ENCODE data around the gene TMEM178A.

TMEM178A gene

DNA sequence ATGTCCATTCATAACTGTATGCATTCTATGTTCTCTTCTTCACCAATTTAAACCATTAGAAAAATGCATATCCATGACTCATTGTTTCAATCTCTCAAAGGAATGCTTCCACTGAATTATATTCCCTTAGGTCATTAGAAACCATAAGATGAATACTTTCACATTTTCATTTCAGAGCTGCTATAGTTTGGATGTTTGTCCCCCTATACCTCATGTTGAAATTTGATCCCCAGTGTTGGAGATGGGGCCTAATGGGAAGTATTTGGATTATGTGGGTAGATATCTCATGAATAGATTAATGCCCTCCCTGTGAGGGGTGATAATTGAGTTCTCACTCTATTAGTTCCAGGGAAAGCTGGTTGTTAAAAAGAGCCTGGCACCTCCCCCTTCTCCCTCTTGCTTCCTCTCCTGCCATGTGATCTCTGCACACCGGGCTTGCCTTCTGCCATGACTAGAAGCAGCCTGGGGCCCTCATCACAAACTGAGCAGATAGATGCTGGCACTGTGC, 77.6 kb downstream of the TMEM178A start:
- no peak overlapping the region for H3K4me2 ChIP-seq
- H3K4me3 ChIP-seq = no peak overlapping the region
- no peaks in the 10 kb centered on the region for H3K4me1 ChIP-seq
- no peak for TF ChIP-seq Cebpa-rat (IDR thresholded peaks at IDR 0.05)
- no peaks in the 10 kb centered on the region for H3K9me3 ChIP-seq
- no peak overlapping the region for H3K27ac ChIP-seq
- peaks cover 90% of the 10 kb centered on the region for H3K36me3 ChIP-seq
- H4K20me1 ChIP-seq = no peaks in the 10 kb centered on the region; the same call in 1 of the 2 replicates
- H3K27me3 ChIP-seq = no peaks in the 10 kb centered on the region
- H3K9ac ChIP-seq = no peak overlapping the region

DNA sequence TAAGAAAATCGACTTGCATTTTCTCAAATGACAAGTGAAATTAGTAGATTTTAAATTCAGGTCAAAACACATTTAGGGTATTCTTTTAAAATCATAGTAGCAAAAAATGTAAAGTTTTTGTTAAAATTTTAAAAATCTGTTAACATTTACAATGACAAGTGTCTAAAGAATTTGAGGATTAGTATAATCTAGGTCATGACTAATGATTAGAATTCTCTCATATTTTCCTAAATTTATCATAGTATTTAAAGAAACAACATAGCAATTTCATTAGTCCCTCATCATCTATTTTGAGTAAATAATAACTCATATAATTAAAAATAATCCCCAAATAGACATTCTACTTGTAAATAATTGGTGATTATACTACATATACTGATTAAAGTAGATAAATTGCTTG, 89.7 kb downstream of the TMEM178A start:
- Histone ChIP-seq H3K36me3 (peaks cover 96% of the 10 kb centered on the region), H4K20me1 (no peaks in the 10 kb centered on the region), H3K4me1 (peaks cover 6% of the 10 kb centered on the region; the same call in 1 of the 2 replicates), H3K4me2 (no peak overlapping the region), H3K27me3 (no peaks in the 10 kb centered on the region), H3K27ac (no peak overlapping the region), H3K9ac (no peak overlapping the region), H3K4me3 (no peak overlapping the region), H3K9me3 (no peaks in the 10 kb centered on the region)
- TF ChIP-seq Cebpa-rat (IDR thresholded peaks at IDR 0.05) = no peak

DNA sequence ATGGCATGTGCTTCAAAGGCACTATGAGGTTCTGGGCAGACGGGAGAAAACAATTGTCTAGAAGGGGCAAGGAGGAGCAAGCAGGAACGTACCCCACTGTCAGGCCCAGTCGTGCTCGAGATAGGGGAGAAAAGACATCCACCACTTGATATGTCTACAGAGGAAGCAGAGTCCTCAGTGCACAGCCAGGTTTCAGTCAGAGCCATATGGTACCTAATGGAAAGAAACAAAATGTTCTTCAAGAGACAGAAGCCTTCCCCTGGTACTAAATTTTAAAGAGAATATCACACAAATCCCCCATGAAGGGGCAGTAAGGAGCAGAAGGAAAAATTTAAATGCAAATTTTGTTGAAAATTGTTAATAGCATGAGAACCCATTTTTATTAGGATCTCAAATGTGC, 91.4 kb downstream of the TMEM178A start:
- peaks cover 6% of the 10 kb centered on the region for H3K4me1 ChIP-seq
- TF ChIP-seq Cebpa-rat (IDR thresholded peaks at IDR 0.05) = no peak
- no peaks in the 10 kb centered on the region for H3K9me3 ChIP-seq
- no peak overlapping the region for H3K4me2 ChIP-seq
- H3K4me3 ChIP-seq = no peak overlapping the region
- H3K9ac ChIP-seq = no peak overlapping the region
- peaks cover 96% of the 10 kb centered on the region for H3K36me3 ChIP-seq
- H3K27me3 ChIP-seq = no peaks in the 10 kb centered on the region
- no peaks in the 10 kb centered on the region for H4K20me1 ChIP-seq
- H3K27ac ChIP-seq = no peak overlapping the region

DNA sequence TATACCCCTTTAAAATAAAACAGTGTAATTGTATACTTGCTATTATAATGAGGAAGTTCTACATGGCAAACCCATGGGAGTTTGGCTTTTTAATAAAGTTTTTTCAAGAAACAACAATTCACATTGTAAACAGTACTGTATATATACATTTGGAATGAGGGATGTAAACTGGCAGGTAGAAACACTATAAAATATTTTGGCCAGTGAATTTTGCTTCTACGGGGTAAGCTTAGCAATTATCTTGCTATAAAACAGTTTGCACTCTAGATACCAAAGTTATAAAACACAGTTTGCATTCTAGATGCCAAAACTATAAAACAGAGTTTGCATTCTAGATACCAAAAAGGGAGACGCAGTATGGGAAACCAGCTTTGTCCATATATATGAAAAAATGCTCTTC, 96.7 kb downstream of the TMEM178A start:
- Histone ChIP-seq H3K9me3 (no peaks in the 10 kb centered on the region), H3K27ac (no peak overlapping the region), H3K27me3 (no peaks in the 10 kb centered on the region), H3K4me1 (no peaks in the 10 kb centered on the region; the same call in 1 of the 2 replicates), H3K4me3 (no peak overlapping the region), H3K4me2 (no peak overlapping the region), H3K36me3 (peaks cover 91% of the 10 kb centered on the region), H4K20me1 (no peaks in the 10 kb centered on the region), H3K9ac (no peak overlapping the region)
- TF ChIP-seq Cebpa-rat (IDR thresholded peaks at IDR 0.05) = no peak

Data from BLaER1 (cell line).